ENCODE measurements around the gene MOV10. TPM values are rescaled to one million over a fixed set of nuclear protein-coding genes. Genes with fewer than 3 reads are reported as not detected.

The MOV10 gene
- total and polyA plus RNA-seq, 2 of the 13 experiments (the other 11 are each of a cell fraction or from before 2014, with no cell fraction given), result 56.4 to 58.2 TPM

GRCh38 chr1:112674440-112674985 is at the start of gene MOV10 (continued):
- TF ChIP-seq ZBTB26 (CRISPR knock-in tag; IDR thresholded peaks at IDR 0.05; ENCODE audit: borderline replicate concordance) (no peak; the same call in 1 of the 2 replicates), ZFAT (CRISPR knock-in tag; conservative IDR thresholded peaks at IDR 0.05) (0 out of 2 replicates have a peak, but pooled peaks have one; percentile 25), ARID4A (CRISPR knock-in tag; IDR thresholded peaks at IDR 0.05; ENCODE audit: borderline replicate concordance) (peak; percentile 46; the same call in 1 of the 2 replicates), SCMH1 (CRISPR knock-in tag; IDR thresholded peaks at IDR 0.05; ENCODE audit: borderline replicate concordance) (no peak), TFAP4 (IDR thresholded peaks at IDR 0.05; ENCODE audit: borderline replicate concordance, low read depth) (peak; percentile 20; the same call in 1 of the 2 replicates), HNF1B (CRISPR knock-in tag; IDR thresholded peaks at IDR 0.05) (no peak), ZNF619 (CRISPR knock-in tag; IDR thresholded peaks at IDR 0.05) (no peak), ATF7-NPFF (CRISPR knock-in tag; IDR thresholded peaks at IDR 0.05; ENCODE audit: low read depth) (no peak), RFXANK (CRISPR knock-in tag; IDR thresholded peaks at IDR 0.05) (0 out of 2 replicates have a peak, but pooled peaks have one; percentile 21), ZNF589 (CRISPR knock-in tag; conservative IDR thresholded peaks at IDR 0.05) (no peak), LBX2 (CRISPR knock-in tag; IDR thresholded peaks at IDR 0.05; ENCODE audit: borderline replicate concordance) (no peak; the same call in 1 of the 2 replicates), IKZF1 (IDR thresholded peaks at IDR 0.05) (no peak), ZFYVE20 (CRISPR knock-in tag; IDR thresholded peaks at IDR 0.05; ENCODE audit: borderline replicate concordance, low read depth) (no peak), ZNF878 (CRISPR knock-in tag; IDR thresholded peaks at IDR 0.05) (0 out of 2 replicates have a peak, but pooled peaks have one; percentile 35), ZKSCAN5 (CRISPR knock-in tag; IDR thresholded peaks at IDR 0.05) (no peak), TBP (CRISPR knock-in tag; IDR thresholded peaks at IDR 0.05) (no peak), MTA3 (CRISPR knock-in tag; IDR thresholded peaks at IDR 0.05) (no peak), ZSCAN12 (CRISPR knock-in tag; IDR thresholded peaks at IDR 0.05) (no peak), E2F5 (CRISPR knock-in tag; conservative IDR thresholded peaks at IDR 0.05) (no peak), MTA1 (CRISPR knock-in tag; IDR thresholded peaks at IDR 0.05; ENCODE audit: borderline replicate concordance) (peak; percentile 72; the same call in 1 of the 2 replicates), PHF20 (CRISPR knock-in tag; IDR thresholded peaks at IDR 0.05) (no peak)
